ENCODE results near the gene PCED1B. TPM values are rescaled to one million over a fixed set of nuclear protein-coding genes. Genes with fewer than 3 reads are reported as not detected.

Gene PCED1B
- total and polyA plus RNA-seq, 4 experiments from 2014 or later, result 44.3 to 74.6 (median 47.8) TPM

DNA sequence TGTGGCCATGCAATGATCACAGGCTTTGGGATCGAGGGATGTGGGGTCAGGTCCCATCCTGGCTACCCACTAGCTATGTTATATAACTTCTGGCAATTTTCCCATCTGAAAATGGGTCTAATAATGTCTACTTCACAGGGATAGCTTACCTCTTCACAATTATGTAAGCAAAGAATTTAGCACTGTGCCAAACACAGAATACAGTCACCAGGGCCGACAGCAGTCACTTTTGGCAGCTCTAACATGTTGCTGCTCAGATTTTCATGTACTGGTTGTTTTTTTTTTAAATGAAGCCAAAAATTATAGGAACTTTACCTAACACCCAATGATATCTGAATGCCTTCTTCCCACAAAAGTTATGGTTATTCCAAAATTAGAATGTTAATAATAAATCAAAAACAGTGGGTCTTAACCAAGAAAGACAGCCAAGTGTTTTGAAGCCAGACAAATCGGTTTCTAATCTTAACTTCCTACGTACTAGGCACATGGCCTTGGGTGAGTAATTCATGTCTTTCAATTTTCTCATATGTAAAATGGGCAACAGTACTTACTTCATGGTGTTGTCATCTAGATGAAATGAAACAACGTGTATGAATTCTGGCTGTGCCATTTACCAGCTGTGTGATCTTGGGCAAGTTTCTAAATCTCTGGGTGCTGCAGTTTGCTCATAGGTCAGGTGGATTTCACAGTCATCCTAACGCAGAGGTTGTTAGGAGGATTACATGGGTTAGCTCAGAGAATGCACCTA is 13.0 kb upstream of the PCED1B start:
- Histone ChIP-seq H3K27me3 (ENCODE audit: insufficient read depth, low read length) (no peaks in the 10 kb centered on the region), H3K27ac (ENCODE audit: low read depth, low read length) (no peak overlapping the region), H3K4me3 (ENCODE audit: low read length in 2 of 2) (no peak overlapping the region), H3K36me3 (ENCODE audit: insufficient read depth, low read length) (no peaks in the 10 kb centered on the region), H3K4me1 (ENCODE audit: insufficient read depth, low read length) (no peaks in the 10 kb centered on the region), H3K9me3 (ENCODE audit: control insufficient read depth in 1 of 2, low read length in 2 of 2) (no peaks in the 10 kb centered on the region)
- DNase-seq, result no peak
- no peaks in the 10 kb centered on the region for H3K9me3 Mint-ChIP-seq
- H3K27me3 Mint-ChIP-seq, result no peaks in the 10 kb centered on the region
- no peak overlapping the region for H3K4me3 Mint-ChIP-seq
- ChIA-PET CTCF (ENCODE audit: partially characterized antibody) (interaction anchor here (0.9 to 1.5 kb wide), 3 partner anchors 12 to 331 kb away, joined by 3 to 4 read pairs (median 3); no protein-coding TSS in a partner anchor), POLR2A (ENCODE audit: partially characterized antibody) (no interaction called here)
- H3K36me3 Mint-ChIP-seq, result no peaks in the 10 kb centered on the region
- intact Hi-C loops (cut with micrococcal nuclease), result no loop called here
- peaks cover 0 to 1% (median 0%) of the 10 kb centered on the region in 4 donors for H3K4me1 Mint-ChIP-seq
- H3K27ac Mint-ChIP-seq, result peak overlapping the region in 1 of 7 donors; percentile 35

DNA sequence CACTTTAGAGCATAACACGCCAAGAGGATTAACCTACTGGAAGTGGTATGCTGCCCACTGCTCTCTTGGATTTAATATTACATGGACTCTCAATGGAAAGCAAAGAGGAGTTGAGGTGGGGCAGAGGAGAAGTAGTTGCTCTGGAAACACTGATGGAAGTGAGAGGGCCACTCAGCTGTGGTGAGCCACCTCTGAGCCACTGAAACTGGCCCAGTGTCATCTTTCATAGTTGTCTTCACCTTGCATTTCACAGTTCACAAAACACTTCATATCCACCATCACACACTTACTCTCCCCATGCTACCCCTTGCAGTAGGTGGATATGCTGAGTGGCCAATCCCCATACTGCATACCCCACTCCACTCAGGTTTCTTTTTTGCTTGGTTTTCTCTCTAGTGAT is 12.2 kb upstream of the PCED1B start:
- no peaks in the 10 kb centered on the region for H3K36me3 ChIP-seq (ENCODE audit: insufficient read depth, low read length)
- H3K27me3 ChIP-seq (ENCODE audit: insufficient read depth, low read length), result no peaks in the 10 kb centered on the region
- CTCF ChIA-PET (ENCODE audit: partially characterized antibody), result interaction anchor here (1.5 to 1.6 kb wide), 2 partner anchors 35 to 331 kb away, joined by 3 to 4 read pairs; no protein-coding TSS in a partner anchor
- H3K9me3 Mint-ChIP-seq, result no peaks in the 10 kb centered on the region
- no peaks in the 10 kb centered on the region for H3K4me1 ChIP-seq (ENCODE audit: insufficient read depth, low read length)
- no peaks in the 10 kb centered on the region for H3K27me3 Mint-ChIP-seq
- POLR2A ChIA-PET (ENCODE audit: partially characterized antibody), result interaction anchor here (0.9 kb wide), 1 partner anchor 13 kb away, joined by 3 read pairs; the partner anchor contains the start of genes AMIGO2 and PCED1B
- H3K36me3 Mint-ChIP-seq, result no peaks in the 10 kb centered on the region
- no peak for DNase-seq
- H3K4me1 Mint-ChIP-seq, result peaks cover 0 to 1% (median 0%) of the 10 kb centered on the region in 4 donors
- intact Hi-C loops (cut with micrococcal nuclease), result no loop called here
- no peak overlapping the region for H3K4me3 Mint-ChIP-seq
- H3K4me3 ChIP-seq (ENCODE audit: low read length in 2 of 2), result no peak overlapping the region
- H3K27ac Mint-ChIP-seq, result peak overlapping the region in 1 of 7 donors; percentile 27
- no peaks in the 10 kb centered on the region for H3K9me3 ChIP-seq (ENCODE audit: control insufficient read depth in 1 of 2, low read length in 2 of 2)
- no peak overlapping the region for H3K27ac ChIP-seq (ENCODE audit: low read depth, low read length)

DNA sequence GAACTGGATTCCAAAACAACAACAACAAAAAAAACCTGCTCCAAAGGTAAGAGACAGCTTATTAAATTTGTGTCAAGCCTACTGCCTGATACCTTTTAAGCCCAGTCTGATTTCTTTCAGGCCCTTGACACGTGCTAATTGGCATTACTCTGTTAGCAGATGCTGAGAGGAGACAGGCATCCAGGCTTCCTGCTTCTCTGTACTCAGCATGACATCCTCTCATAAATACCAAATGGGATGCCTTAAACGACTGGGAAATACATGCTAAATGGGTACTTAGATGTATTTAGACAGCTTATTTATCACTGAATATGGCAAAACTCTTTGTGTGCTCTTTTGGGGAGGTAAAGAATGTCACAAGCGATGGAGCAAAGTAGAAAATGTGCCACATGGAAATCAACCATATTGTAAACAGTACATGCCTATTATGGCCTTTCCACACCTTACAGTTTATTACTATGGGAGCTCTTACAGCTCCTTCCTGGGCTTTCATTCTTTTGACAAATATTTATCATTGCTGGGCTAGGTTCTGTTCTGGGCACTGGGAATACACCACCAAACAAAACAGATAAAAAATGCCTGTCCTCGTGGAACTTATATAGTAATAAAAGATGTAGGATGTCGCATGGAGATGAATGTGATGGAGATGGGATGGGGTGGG is 11.5 kb upstream of the PCED1B start:
- no peaks in the 10 kb centered on the region for H3K27me3 ChIP-seq (ENCODE audit: insufficient read depth, low read length)
- POLR2A ChIA-PET (ENCODE audit: partially characterized antibody), result interaction anchor here (0.9 kb wide), 1 partner anchor 12 kb away, joined by 3 read pairs; the partner anchor contains the start of genes AMIGO2 and PCED1B
- H3K9me3 Mint-ChIP-seq, result no peaks in the 10 kb centered on the region
- H3K27ac Mint-ChIP-seq, result no peak overlapping the region
- no peak for DNase-seq
- H3K4me3 Mint-ChIP-seq, result no peak overlapping the region
- no peaks in the 10 kb centered on the region for H3K27me3 Mint-ChIP-seq
- no peaks in the 10 kb centered on the region for H3K9me3 ChIP-seq (ENCODE audit: control insufficient read depth in 1 of 2, low read length in 2 of 2)
- H3K4me1 Mint-ChIP-seq, result peaks cover 0 to 1% (median 0%) of the 10 kb centered on the region in 4 donors
- H3K36me3 ChIP-seq (ENCODE audit: insufficient read depth, low read length), result no peaks in the 10 kb centered on the region
- no peak overlapping the region for H3K4me3 ChIP-seq (ENCODE audit: low read length in 2 of 2)
- no peaks in the 10 kb centered on the region for H3K36me3 Mint-ChIP-seq
- H3K27ac ChIP-seq (ENCODE audit: low read depth, low read length), result no peak overlapping the region
- no peaks in the 10 kb centered on the region for H3K4me1 ChIP-seq (ENCODE audit: insufficient read depth, low read length)
- CTCF ChIA-PET (ENCODE audit: partially characterized antibody), result interaction anchor here (1.0 to 7.5 kb wide), 3 partner anchors 8 to 330 kb away, joined by 3 to 71 read pairs (median 4); no protein-coding TSS in a partner anchor
- intact Hi-C loops (cut with micrococcal nuclease), result no loop called here

DNA sequence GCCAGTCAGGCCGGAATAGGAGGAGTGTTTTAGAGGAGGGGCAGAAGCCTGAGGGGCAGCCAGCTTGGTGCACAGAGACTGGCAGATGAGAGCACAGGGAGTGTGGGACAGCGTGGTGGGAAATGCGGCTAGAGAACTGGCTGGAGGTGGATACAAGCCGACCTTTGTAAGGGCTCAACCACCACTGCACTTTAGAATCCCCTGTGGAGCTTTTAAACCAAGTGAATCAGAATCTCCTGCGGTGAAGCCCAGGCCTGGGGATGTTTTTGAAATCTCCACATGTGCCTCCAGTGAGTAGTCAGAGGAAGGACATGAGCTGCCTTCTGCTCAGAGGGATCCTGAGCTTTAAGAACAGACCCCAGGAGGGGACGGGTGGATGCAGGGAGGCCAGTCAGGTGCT is 10.9 kb upstream of the PCED1B start:
- Mint-ChIP-seq H3K9me3 (no peaks in the 10 kb centered on the region), H3K27ac (peak overlapping the region in 1 of 7 donors; percentile 72), H3K36me3 (no peaks in the 10 kb centered on the region), H3K4me1 (peaks cover 0 to 1% (median 0%) of the 10 kb centered on the region in 4 donors), H3K27me3 (no peaks in the 10 kb centered on the region), H3K4me3 (no peak overlapping the region)
- DNase-seq, result no peak
- Histone ChIP-seq H3K4me3 (ENCODE audit: low read length in 2 of 2) (no peak overlapping the region), H3K36me3 (ENCODE audit: insufficient read depth, low read length) (no peaks in the 10 kb centered on the region), H3K9me3 (ENCODE audit: control insufficient read depth in 1 of 2, low read length in 2 of 2) (no peaks in the 10 kb centered on the region), H3K4me1 (ENCODE audit: insufficient read depth, low read length) (no peaks in the 10 kb centered on the region), H3K27ac (ENCODE audit: low read depth, low read length) (no peak overlapping the region), H3K27me3 (ENCODE audit: insufficient read depth, low read length) (no peaks in the 10 kb centered on the region)
- intact Hi-C loops (cut with micrococcal nuclease), result no loop called here
- ChIA-PET POLR2A (ENCODE audit: partially characterized antibody) (interaction anchor here (4.3 kb wide), 1 partner anchor 11 kb away, joined by 29 read pairs; the partner anchor contains the start of genes AMIGO2 and PCED1B), CTCF (ENCODE audit: partially characterized antibody) (interaction anchor here (0.9 to 7.5 kb wide), 7 partner anchors 9 to 697 kb away, joined by 3 to 71 read pairs (median 4); partner anchors contain the start of genes AMIGO2 and PCED1B)

DNA sequence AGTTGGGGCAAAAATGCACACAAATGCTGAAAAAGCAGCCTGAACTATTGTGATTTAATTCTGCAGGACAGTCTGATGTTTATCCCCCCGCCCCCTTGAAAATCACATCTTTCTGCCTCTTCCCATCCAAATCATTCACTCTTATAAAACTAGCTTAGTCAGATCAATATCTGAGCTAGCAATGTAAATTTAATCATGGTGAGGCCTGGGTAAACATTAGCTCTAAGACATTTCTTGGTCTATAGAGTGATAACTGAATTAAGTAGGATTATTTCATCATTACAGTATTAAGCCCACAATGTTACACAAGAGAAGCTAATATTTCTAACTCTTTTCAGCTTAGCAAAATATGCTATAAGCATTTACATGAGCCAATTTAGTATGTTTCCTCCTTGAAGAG is 9.1 kb upstream of the PCED1B start:
- H3K27ac ChIP-seq (ENCODE audit: low read depth, low read length), result no peak overlapping the region

DNA sequence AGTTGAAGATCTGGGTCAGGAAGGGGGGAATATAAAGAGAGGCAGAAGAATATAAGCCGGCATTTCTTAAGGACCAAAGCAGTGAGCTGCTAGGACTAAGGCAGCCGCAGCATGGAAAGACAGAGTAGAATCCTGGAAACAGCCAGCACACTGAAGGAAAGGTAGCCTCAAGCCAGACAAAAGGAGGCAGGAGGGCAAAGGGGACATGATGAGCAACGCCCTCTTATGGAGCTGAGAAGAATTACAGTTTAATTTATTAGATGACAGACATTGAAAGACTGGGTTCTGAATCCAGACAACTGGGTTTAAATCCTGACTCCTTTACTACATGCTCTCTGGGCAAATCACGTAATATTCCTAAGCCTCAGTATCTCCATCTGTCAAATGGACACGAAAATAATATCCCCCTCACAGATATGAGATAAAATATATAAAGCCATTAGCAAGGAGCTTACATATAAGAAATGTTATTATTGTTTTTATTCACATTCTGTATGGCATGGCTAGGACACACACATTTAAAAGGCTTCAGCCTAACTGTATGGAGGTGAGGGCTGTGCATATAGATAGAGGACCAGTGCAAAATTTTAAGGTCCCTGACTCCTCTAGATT is 8.1 kb upstream of the PCED1B start:
- DNase-seq, result peak in 4 of 5 donors; percentile 15 to 32 (median 26)
- no peak overlapping the region for H3K4me3 Mint-ChIP-seq
- H3K27me3 ChIP-seq (ENCODE audit: insufficient read depth, low read length), result no peaks in the 10 kb centered on the region
- H3K27me3 Mint-ChIP-seq, result no peaks in the 10 kb centered on the region
- H3K9me3 ChIP-seq (ENCODE audit: control insufficient read depth in 1 of 2, low read length in 2 of 2), result no peaks in the 10 kb centered on the region
- no peak overlapping the region for H3K27ac ChIP-seq (ENCODE audit: low read depth, low read length)
- H3K4me3 ChIP-seq (ENCODE audit: low read length in 2 of 2), result no peak overlapping the region
- H3K36me3 ChIP-seq (ENCODE audit: insufficient read depth, low read length), result no peaks in the 10 kb centered on the region
- CTCF ChIA-PET (ENCODE audit: partially characterized antibody), result interaction anchor here (0.7 to 7.5 kb wide), 31 partner anchors 10 to 349 kb away, joined by 3 to 71 read pairs (median 5); partner anchors contain the start of genes AMIGO2 and PCED1B
- POLR2A ChIA-PET (ENCODE audit: partially characterized antibody), result interaction anchor here (0.8 to 4.3 kb wide), 7 partner anchors 8 to 326 kb away, joined by 3 to 29 read pairs (median 3); partner anchors contain the start of genes AMIGO2 and PCED1B
- intact Hi-C loops (cut with micrococcal nuclease), result loop anchor here (2.0 kb wide), 1 partner anchor 235 kb away; no protein-coding TSS in a partner anchor
- H3K36me3 Mint-ChIP-seq, result no peaks in the 10 kb centered on the region
- H3K27ac Mint-ChIP-seq, result no peak overlapping the region
- no peaks in the 10 kb centered on the region for H3K9me3 Mint-ChIP-seq
- no peaks in the 10 kb centered on the region for H3K4me1 ChIP-seq (ENCODE audit: insufficient read depth, low read length)
- H3K4me1 Mint-ChIP-seq, result peaks cover 0 to 7% (median 3%) of the 10 kb centered on the region in 4 donors

More for the DNA sequence above, 9.1 kb upstream of the PCED1B start:
- CTCF ChIA-PET (ENCODE audit: partially characterized antibody), result interaction anchor here (0.8 to 7.5 kb wide), 30 partner anchors 9 to 614 kb away, joined by 3 to 71 read pairs (median 4); partner anchors contain the start of genes AMIGO2 and PCED1B
- no peaks in the 10 kb centered on the region for H3K27me3 Mint-ChIP-seq
- H3K4me1 ChIP-seq (ENCODE audit: insufficient read depth, low read length), result no peaks in the 10 kb centered on the region
- H3K36me3 ChIP-seq (ENCODE audit: insufficient read depth, low read length), result no peaks in the 10 kb centered on the region
- DNase-seq, result no peak
- no peak overlapping the region for H3K4me3 Mint-ChIP-seq
- no peaks in the 10 kb centered on the region for H3K9me3 ChIP-seq (ENCODE audit: control insufficient read depth in 1 of 2, low read length in 2 of 2)
- H3K27ac Mint-ChIP-seq, result no peak overlapping the region
- intact Hi-C loops (cut with micrococcal nuclease), result loop anchor here (2.0 kb wide), 1 partner anchor 236 kb away; no protein-coding TSS in a partner anchor
- no peaks in the 10 kb centered on the region for H3K27me3 ChIP-seq (ENCODE audit: insufficient read depth, low read length)
- no peaks in the 10 kb centered on the region for H3K9me3 Mint-ChIP-seq
- no peak overlapping the region for H3K4me3 ChIP-seq (ENCODE audit: low read length in 2 of 2)
- POLR2A ChIA-PET (ENCODE audit: partially characterized antibody), result interaction anchor here (0.5 to 4.3 kb wide), 9 partner anchors 9 to 634 kb away, joined by 3 to 29 read pairs (median 4); partner anchors contain the start of genes AMIGO2 and PCED1B
- peaks cover 0 to 1% (median 0%) of the 10 kb centered on the region in 4 donors for H3K4me1 Mint-ChIP-seq
- no peaks in the 10 kb centered on the region for H3K36me3 Mint-ChIP-seq
